EL (cell line): ENCODE results near the gene OR13C5.
"Not testable (repeated sequence)": the region's sequence is repeated elsewhere in the genome, so short reads cannot be mapped to it uniquely, and the experiment has no call there.

Source experiments
- DNase-seq: peaks from one replicate; pipeline ENCODE4 v3.0.0-alpha.2; 2016

OR13C5 gene

GRCh38 chr9:104599313-104599712 lies at the start of gene OR13C5:
OR13C5 (minus strand) TSS chr9:104599413; CDS start chr9:104599413, 0 bp downstream.
- not testable (repeated sequence) for DNase-seq

- no peak for DNase-seq
These were observed 36.2 kb upstream of the OR13C5 start for GRCh38 chr9:104635456-104635855.

GRCh38 chr9:104633976-104634520 lies 34.8 kb upstream of the OR13C5 start:
- DNase-seq: no peak

GRCh38 chr9:104625964-104626363 lies 26.8 kb upstream of the OR13C5 start:
- DNase-seq: not testable (repeated sequence)

- DNase-seq: no peak
These were observed 18.9 kb upstream of the OR13C5 start, which contains the start of gene OR13C9 for GRCh38 chr9:104618104-104618503. OR13C9 (minus strand) TSS chr9:104618204; CDS start chr9:104618204, 0 bp downstream.

- no peak for DNase-seq
These were observed 18.2 kb upstream of the OR13C5 start for GRCh38 chr9:104617418-104617817.

- DNase-seq: no peak
These were observed 12.0 kb upstream of the OR13C5 start for GRCh38 chr9:104611213-104611612.

- DNase-seq: no peak
These were observed 9.1 kb upstream of the OR13C5 start for GRCh38 chr9:104608336-104608735.

- no peak for DNase-seq
These were observed 6.9 kb upstream of the OR13C5 start for GRCh38 chr9:104606152-104606551.

GRCh38 chr9:104605527-104605926 lies 6.3 kb upstream of the OR13C5 start, which contains the start of gene OR13C2:
OR13C2 (minus strand) TSS chr9:104605627; CDS start chr9:104605627, 0 bp downstream.
- not testable (repeated sequence) for DNase-seq

GRCh38 chr9:104604801-104605200 lies 5.6 kb upstream of the OR13C5 start:
- no peak for DNase-seq

- DNase-seq: not testable (repeated sequence)
These were observed 464 bp downstream of the OR13C5 start for GRCh38 chr9:104598749-104599148.

GRCh38 chr9:104589626-104590025 lies 9.6 kb downstream of the OR13C5 start:
- no peak for DNase-seq

GRCh38 chr9:104586496-104587180 lies 12.6 kb downstream of the OR13C5 start:
- DNase-seq: no peak

GRCh38 chr9:104580562-104580961 lies 18.7 kb downstream of the OR13C5 start:
- DNase-seq: no peak

GRCh38 chr9:104577263-104577662 lies 21.9 kb downstream of the OR13C5 start:
- DNase-seq: no peak

GRCh38 chr9:104575456-104575855 lies 23.8 kb downstream of the OR13C5 start:
- DNase-seq: no peak

GRCh38 chr9:104572612-104573011 lies 26.6 kb downstream of the OR13C5 start:
- DNase-seq: no peak

- DNase-seq: no peak
These were observed 30.3 kb downstream of the OR13C5 start, which contains the start of gene OR13C8 for GRCh38 chr9:104568868-104569267. OR13C8 (plus strand) TSS chr9:104569168; CDS start chr9:104569168, 0 bp downstream.

GRCh38 chr9:104564358-104564757 lies 34.9 kb downstream of the OR13C5 start:
- no peak for DNase-seq

- DNase-seq: no peak
These were observed 42.2 kb downstream of the OR13C5 start for GRCh38 chr9:104556830-104557634.

- peak; percentile 6 for DNase-seq
These were observed 43.7 kb downstream of the OR13C5 start for GRCh38 chr9:104555521-104555920.

- peak; percentile 50 for DNase-seq
These were observed 46.0 kb downstream of the OR13C5 start for GRCh38 chr9:104553261-104553660.
